Activated CD4-positive, alpha-beta T cell treated with anti-CD3 and anti-CD28 coated beads for 48 hours (primary cell): Measurements from ENCODE around the gene PDE6B.
"Not testable (repeated sequence)": the region's sequence is repeated elsewhere in the genome, so short reads cannot be mapped to it uniquely, and the experiment has no call there.

Source experiments
- DNase-seq: peaks from one replicate; pipeline ENCODE4 v3.0.0-alpha.2; 2020

The PDE6B gene

DNA sequence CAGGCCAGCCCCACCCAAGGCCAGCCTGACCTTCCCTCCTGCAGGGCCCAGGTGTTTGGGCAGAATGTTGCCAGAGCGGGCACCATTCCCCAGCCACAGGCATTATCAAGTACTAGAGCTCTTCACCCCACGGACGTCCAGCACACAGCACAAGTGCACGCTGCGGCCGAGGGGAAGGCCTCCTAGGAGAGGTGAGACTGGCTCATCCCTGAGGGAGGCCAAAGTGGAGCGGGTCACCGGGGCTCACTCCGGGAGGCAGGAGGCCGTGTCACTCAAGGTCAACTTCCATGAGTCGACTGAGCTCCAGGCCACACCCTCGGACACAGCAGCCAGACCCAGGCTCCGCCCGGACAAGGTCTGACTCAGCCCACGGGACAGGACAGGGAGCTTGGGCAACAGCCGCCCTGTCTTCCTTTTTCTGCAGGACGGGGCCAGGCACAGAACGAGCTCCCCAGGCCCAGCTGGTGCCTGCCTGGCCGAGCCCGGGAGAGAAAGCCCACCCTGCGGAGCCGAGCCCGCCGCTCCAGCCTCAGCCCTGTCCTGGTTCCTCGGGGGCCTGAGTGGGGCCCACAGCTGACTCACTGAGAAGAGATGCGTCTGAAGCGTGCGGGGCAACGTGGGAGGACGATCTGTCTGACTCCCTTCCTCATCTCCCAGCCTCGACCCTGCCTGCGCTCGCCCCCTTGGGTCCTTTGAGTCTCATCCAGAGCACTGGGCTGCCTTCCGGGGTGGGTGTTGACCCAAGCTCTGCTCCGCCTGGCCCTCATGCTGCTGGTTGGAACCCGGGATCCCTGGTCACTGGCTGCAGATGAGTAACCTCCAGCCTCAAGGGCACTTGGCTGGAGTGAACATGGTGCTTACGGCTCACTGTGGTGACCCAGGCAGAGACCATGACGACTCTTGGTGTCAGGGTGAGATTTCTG, 61.9 kb downstream of the PDE6B start:
- no peak for DNase-seq

DNA sequence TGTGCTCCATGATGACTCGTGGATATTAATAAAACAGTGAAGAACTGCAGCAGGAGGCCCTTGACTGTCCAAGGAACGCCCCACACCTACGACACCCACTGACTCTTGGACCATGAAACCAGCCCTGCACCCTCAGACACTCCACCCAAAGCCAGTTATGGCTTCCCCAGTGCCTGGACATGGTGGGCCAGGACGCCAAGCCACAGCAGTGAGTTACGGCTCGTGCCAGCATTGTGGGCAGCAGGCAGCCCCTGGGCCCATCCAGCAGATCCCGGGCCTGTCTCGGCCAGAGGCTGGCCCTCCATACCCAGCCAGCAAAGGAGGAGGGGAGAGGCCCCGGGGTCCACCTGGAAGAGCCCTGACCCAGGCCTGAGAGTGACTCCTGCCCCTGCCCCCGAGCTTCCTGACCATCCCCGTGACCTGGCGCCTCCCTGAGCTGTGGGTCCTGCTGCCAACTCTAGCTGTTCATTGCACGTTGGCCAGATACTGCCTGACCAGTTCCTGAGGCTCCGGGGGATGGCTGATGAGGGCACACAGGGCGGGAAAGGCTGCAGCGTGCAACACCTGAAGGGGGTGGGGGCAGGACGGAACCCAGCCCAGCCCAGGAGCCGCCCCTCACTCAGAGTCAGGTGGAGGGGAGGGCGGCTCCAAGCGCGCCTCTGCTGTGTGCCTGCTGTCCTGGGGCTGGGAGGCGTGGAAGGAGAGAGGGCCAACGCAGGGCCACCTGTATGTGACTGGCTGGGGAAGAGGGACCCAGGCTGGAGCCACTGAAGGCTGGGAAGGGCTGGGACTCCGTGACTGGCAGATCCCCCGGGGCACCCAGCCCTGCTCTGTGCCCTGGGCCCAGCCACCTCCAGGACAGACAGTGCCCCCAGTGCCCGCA, 62.8 kb downstream of the PDE6B start:
- no peak for DNase-seq

DNA sequence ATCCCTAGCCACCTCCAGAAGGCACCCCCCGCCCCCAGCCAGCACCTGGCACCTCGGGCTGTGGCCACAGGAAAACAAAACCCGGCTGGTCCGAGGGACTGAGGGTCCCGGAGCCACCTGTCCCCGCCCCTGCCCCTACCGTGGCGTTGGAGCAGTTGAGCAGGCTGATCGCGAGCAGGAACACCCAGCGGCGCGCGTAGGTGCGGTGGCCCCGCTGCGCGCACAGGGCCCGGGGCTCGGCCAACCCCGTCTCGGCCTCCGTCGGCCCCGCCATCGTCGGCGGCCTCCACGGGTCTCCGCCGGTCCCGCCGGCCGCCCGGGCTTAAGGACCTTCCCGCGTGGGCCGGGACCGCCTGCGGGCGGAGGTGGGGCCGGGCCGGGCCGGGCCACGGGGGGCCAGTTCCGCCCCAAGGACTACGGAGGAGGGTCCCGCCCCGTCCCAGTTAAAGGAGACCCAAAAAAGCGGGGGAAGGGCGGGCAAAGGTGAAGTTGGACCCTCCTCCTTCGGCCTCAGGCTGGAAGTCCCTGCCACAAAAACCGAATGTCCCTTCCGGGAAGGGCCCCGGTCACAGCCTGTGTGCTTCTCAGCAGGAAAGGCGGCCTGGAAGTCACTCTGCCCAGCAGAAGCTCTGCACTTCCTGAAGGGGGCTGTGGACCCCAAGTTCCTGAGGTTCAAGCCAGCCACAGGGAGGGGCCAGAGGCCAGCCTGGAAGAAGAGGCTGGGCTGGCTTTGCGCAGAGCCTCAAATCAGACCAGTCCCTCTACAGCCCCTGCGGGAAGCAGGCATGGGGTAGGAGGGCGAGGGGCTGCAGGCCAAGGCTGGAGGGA, 63.7 kb downstream of the PDE6B start, which contains the start of gene SLC49A3:
TSS of gene SLC49A3 (minus strand) at position 298 of the 828 bp plus-strand sequence. CDS start at position 274, 24 bp downstream.
- no peak for DNase-seq

DNA sequence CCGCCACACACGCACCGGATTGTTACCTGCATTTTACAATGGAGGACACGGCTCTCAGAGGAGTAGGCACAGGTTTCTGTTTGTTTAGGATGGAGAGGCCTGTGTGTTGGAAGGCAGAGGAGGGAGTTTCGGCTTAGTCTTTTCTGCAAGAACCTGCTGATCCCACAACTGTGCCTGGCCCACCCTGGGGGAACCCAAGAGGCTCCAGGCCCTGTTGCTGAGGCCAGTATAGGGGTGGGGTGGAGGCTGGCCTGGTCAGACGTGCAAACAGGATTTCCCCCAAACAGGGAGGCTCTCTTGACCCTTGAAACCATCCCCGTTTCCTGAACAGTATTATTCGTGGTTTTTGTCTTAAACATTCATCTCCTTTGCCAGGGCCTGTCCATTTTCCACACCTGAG, 64.3 kb downstream of the PDE6B start:
- DNase-seq = no peak

DNA sequence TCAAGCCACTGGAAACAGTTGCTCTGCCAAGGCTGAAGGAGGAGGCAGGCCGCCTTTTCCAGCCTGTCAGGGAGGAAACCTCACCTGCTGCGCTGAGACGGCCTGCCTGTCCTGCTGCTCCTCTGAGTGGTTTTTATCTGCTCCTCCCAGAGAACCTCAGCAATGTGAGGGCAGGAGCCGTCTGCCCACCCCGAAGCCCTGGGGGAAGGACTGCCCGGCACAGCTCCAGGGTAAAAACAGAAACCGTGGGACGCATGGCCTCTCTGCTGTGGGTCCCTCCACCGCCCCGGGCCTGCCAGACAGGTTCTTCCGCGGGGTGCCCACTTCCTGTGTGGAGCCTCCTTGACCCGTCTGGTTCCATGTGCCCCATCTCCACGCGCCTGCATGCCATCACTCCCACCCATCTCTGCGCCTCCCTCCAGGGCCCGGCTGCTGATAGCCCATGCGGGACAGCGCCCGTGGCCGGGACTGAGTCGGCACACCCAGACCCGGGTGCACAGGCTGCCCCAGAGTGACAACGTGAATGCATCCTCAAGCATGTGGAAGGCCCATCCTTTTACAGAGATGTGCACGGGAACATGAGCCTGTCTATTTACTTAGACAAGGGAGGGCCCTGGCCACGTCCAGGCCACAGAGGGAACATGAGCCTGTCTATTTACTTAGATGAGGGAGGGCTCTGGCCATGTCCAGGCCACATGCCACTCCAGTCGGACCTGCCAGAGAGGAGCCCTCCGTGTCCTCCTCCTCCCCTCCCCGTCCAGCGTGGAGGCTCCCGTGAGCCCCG, 67.6 kb downstream of the PDE6B start:
- DNase-seq = no peak

DNA sequence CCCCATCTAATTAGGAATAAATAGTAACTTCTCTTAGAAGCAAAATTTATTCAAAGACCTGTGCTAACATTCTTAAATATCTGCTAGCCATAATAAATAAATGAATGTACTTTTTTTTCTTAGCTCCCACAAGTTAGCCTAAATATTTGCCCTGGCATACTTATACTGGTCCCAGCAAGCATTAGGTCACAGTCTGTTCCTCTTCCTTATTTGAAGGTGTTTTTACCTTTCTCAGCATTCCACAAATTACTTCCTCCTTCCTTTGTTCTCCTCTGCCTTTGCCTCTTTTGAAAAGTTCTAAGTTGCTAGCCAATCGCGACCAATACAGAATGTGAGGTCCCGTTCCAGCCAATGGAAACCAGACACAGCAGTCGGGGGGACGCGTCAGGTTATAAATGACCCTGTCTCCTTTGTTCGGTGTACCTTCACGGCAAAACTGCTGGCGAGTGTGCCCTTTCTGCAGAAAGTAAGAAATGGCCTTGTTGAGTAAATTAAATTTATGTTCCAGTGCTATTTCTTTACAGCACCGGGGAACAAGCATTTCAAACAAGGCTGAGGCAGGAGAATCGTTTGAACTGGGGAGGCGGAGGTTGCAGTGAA, 69.1 kb downstream of the PDE6B start:
- not testable (repeated sequence) for DNase-seq

DNA sequence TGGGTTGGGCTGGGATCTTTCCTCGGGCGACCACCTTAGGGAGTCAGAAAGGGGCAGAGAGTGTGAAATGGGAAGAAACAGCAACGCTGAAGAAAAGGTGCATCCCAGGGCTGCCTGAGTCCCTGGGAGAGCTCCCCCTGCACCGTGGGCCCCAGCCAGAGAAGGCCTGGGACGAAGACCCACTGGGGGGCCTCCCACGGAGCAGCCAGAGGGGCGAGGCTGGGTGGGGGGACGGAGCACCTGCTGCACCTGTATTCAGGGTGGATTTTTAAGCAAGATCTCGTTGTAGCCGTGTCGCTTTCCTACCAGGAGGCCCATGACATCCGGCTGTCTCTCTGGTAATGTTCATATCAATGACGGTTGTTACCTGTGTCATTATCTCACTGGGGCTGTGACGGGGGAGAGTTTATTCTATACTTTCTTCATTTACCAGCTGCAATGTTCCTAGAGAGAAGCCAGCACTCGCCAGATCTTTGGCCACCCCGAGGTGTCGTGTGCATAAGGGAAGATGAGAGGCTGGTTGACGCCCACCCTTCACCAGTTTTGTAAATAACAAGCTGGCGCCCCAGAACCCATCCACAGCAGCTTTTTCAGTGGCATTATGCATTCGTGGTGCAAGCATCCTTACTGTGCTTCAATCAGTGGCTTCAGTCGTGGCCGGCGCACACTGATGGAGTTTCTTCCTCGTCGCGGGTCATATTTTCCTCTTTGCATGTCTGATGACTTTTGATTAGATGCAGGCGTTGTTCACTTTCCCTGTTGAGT, 74.6 kb downstream of the PDE6B start:
- no peak for DNase-seq

DNA sequence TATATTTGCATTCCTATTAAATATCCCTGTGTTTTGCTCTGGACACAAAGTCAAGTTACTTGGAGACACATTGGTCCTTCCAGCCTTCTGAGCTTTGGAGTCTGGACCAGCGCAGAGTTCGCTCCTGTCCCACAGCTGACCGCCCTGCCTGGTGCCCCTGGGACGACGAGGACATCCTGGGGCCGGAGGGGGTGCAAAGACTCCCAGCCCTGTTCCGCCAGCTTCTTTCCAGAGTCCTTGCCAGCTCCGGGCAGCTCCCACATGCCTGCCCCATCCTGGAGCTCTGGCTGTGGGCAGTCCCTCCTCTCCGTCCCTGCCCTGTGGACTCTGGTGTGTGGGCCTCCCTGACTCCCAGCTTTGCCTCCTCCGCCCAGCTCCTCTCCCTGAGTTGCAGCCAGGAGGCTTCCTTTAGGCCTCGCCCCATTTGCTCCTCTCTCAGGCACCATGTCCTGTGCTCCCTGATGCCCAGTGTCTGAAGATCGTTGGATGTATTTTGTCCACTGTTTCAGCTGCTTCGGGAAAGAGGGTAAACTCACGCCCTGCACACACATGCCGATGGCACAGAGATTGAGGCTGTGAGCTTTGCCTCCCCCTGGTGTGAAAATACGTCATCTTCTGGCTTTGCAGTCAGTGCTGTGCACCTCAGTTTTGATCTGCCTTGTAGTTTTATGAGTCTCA, 75.4 kb downstream of the PDE6B start:
- DNase-seq = no peak

DNA sequence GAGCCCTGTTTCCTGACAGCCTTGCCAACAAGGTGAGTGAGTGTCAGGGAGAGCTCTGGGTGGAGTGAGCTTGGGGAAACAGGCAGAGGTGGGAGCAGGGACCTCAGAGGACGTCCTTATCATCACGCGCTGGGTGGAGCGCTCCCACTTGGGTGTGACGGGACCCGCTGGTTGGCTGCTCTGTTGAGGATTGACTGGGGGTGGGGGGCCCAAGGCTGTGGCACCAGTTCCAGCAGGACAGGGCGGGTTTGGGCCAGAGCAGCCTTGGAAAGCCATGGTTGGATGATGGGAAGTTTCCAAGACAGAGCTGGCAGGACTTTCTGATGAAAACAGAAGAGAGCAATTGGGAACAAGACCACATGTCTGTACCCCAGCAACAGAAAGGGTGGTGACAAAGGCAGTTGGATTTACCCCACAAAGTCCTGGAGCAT, 77.3 kb downstream of the PDE6B start:
- DNase-seq = no peak

DNA sequence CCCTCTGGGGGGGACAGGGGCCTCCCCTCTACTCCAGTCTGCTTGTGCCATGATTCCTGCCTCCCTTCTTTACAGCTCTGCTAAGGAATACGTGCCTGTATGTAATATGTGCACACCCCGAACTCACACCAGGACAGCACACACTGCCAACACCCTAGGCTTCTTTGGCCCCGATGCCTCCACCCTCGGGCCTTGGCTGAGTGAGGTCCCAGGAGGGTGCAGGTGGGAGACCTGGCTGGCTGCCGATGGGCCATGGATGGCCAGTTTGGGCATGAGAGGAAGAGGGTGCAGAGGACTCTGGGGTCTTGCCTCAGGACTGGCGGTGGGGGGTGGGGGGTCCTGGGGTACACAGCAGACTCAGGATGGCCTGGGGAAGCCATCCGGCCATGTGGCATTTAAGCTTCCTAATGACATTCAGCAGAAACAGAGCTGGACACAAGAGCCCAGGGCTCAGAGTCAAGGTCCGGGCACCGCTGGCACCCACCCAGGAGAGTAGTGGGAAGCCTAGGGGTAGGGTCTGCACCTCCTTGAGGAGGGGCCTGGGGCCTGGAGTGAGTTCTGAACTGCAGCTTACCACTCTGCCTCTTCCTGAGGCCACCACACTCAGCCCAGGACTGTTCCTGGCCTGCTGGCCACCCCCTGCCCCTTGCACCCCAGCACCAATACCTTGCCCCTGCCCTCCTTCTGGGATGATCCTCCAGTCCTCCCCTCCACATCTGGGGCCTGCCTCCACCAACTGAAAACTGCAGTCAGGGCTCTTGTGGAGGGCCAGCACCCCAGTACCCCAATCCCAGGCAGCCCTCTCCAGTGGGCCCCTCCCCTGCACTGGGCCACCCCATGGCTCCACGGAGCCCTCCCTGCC, 78.2 kb downstream of the PDE6B start:
- DNase-seq = no peak

DNA sequence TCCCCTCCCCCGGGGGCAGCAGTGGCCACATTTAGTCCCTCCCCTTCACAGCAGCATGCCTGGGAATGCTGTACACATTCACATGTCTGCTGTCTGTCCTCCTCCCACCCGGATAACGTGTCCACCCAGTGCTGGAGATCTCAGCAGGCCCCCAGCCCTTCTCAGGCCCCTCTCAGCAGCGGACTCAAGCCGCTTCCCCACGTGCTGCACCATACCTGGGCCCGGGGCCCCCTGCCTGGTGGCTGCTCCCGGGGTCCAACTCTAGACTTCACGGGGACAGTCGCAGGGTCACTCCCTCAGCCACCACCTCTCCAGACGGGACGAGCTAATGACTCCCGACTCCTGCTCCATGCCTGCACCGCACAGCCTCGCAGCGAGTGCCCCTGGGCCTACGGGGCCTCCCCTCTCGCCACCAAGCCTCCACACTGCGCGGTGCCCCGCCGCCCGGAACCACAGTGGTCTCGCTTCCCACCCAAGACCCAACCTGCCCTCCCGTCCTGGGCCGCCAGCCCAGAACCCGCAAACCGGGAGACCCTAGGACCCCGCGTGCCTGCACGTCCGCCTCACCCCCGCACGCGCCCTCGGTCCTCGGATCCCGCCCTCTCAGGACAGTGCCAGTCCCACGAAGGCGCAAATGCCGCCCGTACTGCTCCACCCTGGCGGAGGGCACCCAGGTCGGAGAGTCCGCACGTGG, 79.0 kb downstream of the PDE6B start:
- no peak for DNase-seq

DNA sequence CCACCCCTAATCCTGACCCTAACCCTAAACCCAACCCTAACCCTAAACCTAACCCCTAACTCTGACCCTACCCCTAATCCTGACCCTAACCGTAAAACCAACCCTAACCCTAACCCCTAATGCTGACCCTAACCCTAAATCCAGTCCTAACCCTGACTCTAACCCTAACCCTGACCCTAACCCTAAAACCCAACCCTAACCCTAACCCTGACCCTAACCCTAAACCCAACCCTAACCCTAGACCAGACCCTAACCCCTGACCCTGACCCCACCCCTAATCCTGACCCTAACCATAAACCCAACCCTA, 79.6 kb downstream of the PDE6B start:
- no peak for DNase-seq

DNA sequence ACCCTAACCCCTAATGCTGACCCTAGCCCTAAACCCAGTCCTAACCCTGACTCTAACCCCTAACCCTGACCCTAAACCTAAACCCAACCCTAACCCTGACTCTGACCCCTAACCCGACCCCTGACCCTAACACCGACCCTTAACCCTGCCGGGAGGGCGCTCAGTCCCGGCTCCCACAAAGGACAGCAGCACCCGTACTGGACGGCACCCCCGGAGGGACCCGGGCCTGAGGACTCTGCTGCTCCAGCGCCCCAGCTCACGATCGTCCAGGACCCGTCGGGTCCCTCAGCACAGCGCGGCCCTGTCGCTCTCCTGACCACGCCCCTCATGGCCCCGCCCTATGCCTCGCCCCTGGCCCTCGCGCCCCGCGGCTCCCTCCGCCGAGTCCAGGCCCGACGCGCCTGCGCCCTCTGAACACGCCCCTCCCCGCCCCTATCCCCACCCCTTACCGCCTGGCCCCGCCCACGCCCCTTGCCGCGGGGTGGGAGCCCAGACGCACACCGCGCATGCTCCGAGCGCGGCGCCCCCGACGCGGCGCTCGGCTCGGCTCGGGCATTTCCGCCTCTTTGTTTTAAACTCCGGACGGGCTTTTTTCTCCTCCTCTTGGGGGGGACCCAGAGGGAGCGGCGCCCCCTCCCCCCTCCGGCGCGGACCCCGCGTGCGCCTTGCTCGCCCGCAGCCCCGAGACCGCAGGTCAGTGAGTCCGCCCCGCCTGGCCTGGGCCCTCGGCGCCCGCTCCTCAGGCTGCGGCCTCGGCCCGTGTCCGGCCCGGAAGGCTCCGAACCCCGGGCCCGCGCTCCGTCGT, 80.1 kb downstream of the PDE6B start, which contains the start of gene PCGF3:
TSS of gene PCGF3 (plus strand) at position 555 of the 805 bp plus-strand sequence. CDS start 27,849 bp downstream, outside the sequence.
- peak; percentile 99 for DNase-seq

DNA sequence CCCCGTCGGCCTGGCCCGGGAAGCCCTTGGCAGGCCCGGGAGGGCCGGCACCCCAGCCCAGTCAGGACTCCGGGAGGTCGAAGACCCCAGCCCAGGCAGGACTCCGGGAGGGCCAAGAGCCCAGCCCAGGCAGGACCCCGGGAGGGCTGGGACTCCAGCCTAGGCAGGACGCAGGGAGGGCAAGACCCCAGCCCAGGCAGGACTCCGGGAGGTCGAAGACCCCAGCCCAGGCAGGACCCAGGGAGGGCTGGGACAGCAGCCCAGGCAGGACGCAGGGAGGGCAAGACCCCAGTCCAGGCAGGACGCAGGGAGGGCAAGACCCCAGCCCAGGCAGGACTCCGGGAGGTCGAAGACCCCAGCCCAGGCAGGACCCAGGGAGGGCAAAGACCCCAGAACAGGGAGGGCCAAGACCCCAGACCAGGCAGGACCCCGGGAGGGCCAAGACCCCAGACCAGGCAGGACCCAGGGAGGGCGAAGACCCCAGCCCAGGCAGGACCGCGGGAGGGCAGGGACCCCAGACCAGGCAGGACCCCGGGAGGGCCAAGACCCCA, 80.8 kb downstream of the PDE6B start:
- DNase-seq = not testable (repeated sequence)

DNA sequence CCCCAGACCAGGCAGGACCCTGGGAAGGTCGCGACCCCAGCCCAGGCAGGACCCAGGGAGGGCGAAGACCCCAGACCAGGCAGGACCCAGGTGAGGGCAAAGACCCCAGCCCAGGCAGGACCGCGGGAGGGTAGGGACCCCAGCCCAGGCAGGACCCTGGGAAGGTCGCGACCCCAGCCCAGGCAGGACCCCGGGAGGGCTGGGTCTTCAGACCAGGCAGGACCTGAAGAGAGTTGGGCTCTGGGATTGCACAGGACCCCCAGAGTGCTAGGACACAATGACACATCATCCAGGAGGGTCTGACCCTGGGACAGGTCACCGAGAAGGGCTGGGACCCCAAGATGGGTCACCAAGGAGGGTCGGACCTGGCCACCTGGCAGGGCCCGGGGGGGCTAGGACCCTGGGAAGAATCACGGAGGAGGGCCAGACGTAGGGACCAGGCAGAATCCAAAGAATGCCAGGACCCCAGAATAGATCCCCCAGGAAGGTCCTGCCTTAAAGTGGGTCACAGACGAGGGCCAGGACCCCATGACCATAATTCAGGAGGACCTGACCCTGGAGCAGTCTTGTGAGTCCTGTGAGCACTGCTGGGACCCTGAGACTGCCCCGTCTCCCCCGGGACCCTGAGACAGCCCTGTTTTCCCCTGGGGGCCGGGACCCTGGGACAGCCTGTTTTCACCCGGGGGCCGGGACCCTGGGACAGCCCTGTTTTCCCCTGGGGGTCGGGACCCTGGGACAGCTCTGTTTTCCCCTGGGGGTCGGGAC, 81.6 kb downstream of the PDE6B start:
- DNase-seq = no peak

DNA sequence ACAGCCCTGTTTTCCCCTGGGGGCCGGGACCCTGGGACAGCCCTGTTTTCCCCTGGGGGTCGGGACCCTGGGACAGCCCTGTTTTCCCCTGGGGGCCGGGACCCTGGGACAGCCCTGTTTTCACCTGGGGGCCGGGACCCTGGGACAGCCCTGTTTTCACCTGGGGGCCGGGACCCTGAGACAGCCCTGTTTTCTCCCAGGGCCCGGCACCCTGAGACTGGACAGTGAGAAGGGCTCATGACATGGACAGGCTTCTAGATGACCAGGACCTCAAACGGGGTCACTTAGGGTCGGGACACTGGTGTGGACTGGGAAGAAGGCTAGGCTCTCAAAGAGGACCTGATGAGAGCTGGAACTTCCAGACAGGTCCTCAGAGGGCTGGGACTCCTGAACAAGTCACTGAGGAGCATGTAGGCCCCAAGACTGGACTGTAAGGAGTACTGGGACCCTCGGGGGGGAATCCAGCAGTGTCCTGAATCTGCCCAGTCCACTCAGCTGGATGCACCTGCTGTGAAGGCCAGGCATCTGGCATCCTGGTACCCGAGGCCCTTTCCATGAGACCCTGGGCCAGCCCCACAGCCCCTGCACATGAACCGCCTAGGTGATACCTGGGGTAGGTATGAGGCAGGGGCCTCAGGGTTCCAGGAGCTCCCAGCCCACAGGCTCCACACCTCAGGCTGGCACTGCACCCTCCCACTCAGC, 82.7 kb downstream of the PDE6B start:
- DNase-seq = no peak
